Vagina (tissue), 2 donors: Measurements from ENCODE around the gene CCRL2. TPM values are rescaled to one million over a fixed set of nuclear protein-coding genes. Genes with fewer than 3 reads are reported as not detected.
A peak's percentile ranks its signal among the peaks of the same experiment; 100 is the strongest.

ENCODE experiments used
- DNase-seq, 2 donors: peaks; one replicate each; pipeline ENCODE4 v3.0.0-alpha.2; 2017; ENCODE audit errors: extremely low spot score in 2 of 2
- H3K27ac ChIP-seq: fragments of 200-600 bp; sonication (generic); one replicate; pipeline ENCODE4 v1.5.1; 2019
- H3K27me3 ChIP-seq: fragments of 200-600 bp; sonication (generic); one replicate; pipeline ENCODE4 v1.5.1; 2019
- H3K36me3 ChIP-seq, 2 donors: fragments of 200-600 bp; sonication (generic); one replicate each; pipeline ENCODE4 v1.5.1; 2017 to 2019
- H3K4me1 ChIP-seq: fragments of 200-600 bp; sonication (generic); one replicate; pipeline ENCODE4 v1.5.1; 2019
- H3K4me3 ChIP-seq, 2 donors: fragments of 200-600 bp; sonication (generic); 1 replicate in 1 of 2; 2 replicates in 1 of 2; pipeline ENCODE4 v1.5.1; 2016 to 2019
- H3K9me3 ChIP-seq: fragments of 200-600 bp; sonication (generic); one replicate; pipeline ENCODE4 v1.5.1; 2019
- POLR2A ChIP-seq, 2 donors: fragments of 450-650 bp; IDR thresholded peaks; one replicate each; pipeline ENCODE4 v1.6.1; 2017; ENCODE audit warnings: antibody characterized with exemption in 2 of 2, mild to moderate bottlenecking in 2 of 2, moderate library complexity in 2 of 2
- POLR2AphosphoS5 ChIP-seq, 2 donors: sonication (generic); formaldehyde crosslinking; IDR thresholded peaks; one replicate each; pipeline ENCODE4 v1.9.0; 2017; ENCODE audit warnings: antibody characterized with exemption in 2 of 2, mild to moderate bottlenecking in 2 of 2, low read depth in 1 of 2; ENCODE audit not compliant: insufficient read depth in 1 of 2
- intact Hi-C: fragments of 100-400 bp; cut with DNase I; formaldehyde crosslinking; loops from one replicate; pipeline ENCODE4 v1.15.1; 2023
- total RNA-seq: library from RNA; depleted of rRNA; stranded (reverse); fragments of >200 nt; gene quantifications from one replicate; pipeline ENCODE4 v1.2.3, GENCODE V29; 2016
- TF ChIP-seq, protein P1 (sequence below), 3 experiments: fragments of 450-650 bp in 2 of 3; fragments of 200-600 bp in 1 of 3; sonication (generic) in 1 of 3; IDR thresholded peaks; one replicate each; pipeline ENCODE4 v1.5.1; 2017 to 2019; ENCODE audit warnings: antibody characterized with exemption in 3 of 3, mild to moderate bottlenecking in 2 of 3, moderate library complexity in 2 of 3

The CCRL2 gene
- not detected for total RNA-seq

DNA sequence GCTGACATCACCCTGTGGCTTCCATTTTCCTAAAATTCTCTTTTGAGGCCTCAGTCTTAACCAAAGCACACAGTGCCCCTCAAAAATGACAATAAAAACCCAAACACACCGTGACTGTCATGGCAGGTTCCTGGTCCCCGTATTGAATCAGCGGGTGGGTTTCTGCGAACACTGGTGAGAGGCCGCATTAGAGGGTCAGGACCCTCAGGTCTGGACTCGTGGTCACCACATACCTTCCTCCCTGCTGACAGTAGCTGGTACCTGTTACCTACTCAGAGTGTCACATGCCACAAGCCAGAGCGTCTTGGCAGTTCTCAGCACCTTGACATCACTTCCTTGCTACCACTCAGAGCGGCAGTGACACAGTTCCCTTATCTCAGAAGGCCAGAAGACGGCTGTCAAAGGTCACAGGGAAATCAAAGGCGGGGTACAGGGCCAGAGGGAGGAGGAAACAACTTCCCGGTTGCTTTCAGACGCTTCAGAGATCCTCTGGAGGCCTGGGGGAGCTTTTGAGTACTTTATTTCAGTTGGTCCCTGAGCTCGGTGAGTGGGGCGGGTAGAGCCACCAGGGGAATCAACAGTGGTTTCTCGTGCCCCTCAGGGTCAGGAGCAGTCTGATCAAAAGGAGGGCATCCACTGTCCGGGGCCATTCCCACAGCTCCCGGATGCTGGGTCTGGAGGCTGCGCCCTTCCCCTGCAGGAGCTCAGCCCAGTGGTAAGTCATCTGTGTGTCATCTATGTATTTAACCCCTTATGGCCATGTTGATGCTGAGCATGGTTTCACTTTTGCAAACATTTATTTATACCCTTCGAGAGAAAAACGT, at the start of gene CCRL2, which contains the start of gene CCR5AS:
TSS of gene CCRL2 (plus strand) at position 472 of the 824 bp plus-strand sequence. CDS start 821 bp downstream, outside the sequence.
TSS of gene CCR5AS (minus strand) at position 279 of the 824 bp plus-strand sequence.
- Histone ChIP-seq H3K36me3 (no peaks in the 10 kb centered on the region), H3K4me3 (peak within 1 kb of the TSS; percentile 22 to 33), H3K9me3 (no peaks in the 10 kb centered on the region), H3K27ac (peak within 1 kb of the TSS; percentile 83), H3K4me1 (peaks cover 41% of the 10 kb centered on the region), H3K27me3 (no peaks in the 10 kb centered on the region)
- intact Hi-C loops, result no loop called here
- no peak for DNase-seq
- TF ChIP-seq POLR2A (IDR thresholded peaks at IDR 0.05) (no peak), POLR2AphosphoS5 (IDR thresholded peaks at IDR 0.05; ENCODE audit: insufficient read depth in 1 of 2, low read depth in 1 of 2) (peak; percentile 49 to 53)
- TF ChIP-seq, protein P1, sequence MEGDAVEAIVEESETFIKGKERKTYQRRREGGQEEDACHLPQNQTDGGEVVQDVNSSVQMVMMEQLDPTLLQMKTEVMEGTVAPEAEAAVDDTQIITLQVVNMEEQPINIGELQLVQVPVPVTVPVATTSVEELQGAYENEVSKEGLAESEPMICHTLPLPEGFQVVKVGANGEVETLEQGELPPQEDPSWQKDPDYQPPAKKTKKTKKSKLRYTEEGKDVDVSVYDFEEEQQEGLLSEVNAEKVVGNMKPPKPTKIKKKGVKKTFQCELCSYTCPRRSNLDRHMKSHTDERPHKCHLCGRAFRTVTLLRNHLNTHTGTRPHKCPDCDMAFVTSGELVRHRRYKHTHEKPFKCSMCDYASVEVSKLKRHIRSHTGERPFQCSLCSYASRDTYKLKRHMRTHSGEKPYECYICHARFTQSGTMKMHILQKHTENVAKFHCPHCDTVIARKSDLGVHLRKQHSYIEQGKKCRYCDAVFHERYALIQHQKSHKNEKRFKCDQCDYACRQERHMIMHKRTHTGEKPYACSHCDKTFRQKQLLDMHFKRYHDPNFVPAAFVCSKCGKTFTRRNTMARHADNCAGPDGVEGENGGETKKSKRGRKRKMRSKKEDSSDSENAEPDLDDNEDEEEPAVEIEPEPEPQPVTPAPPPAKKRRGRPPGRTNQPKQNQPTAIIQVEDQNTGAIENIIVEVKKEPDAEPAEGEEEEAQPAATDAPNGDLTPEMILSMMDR (IDR thresholded peaks at IDR 0.05), result no peak

DNA sequence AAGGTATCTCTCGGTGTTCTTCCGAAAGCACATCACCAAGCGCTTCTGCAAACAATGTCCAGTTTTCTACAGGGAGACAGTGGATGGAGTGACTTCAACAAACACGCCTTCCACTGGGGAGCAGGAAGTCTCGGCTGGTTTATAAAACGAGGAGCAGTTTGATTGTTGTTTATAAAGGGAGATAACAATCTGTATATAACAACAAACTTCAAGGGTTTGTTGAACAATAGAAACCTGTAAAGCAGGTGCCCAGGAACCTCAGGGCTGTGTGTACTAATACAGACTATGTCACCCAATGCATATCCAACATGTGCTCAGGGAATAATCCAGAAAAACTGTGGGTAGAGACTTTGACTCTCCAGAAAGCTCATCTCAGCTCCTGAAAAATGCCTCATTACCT, 48.6 kb upstream of the CCRL2 start:
- H3K27me3 ChIP-seq, result no peaks in the 10 kb centered on the region
- H3K4me1 ChIP-seq, result peaks cover 5% of the 10 kb centered on the region
- no peak overlapping the region for H3K27ac ChIP-seq
- H3K4me3 ChIP-seq, result no peak overlapping the region
- no peak for DNase-seq
- TF ChIP-seq POLR2A (IDR thresholded peaks at IDR 0.05) (no peak), POLR2AphosphoS5 (IDR thresholded peaks at IDR 0.05; ENCODE audit: insufficient read depth in 1 of 2, low read depth in 1 of 2) (no peak)
- TF ChIP-seq, protein P1 (IDR thresholded peaks at IDR 0.05), result no peak
- intact Hi-C loops, result no loop called here
- H3K36me3 ChIP-seq, result no peaks in the 10 kb centered on the region
- H3K9me3 ChIP-seq, result no peaks in the 10 kb centered on the region

DNA sequence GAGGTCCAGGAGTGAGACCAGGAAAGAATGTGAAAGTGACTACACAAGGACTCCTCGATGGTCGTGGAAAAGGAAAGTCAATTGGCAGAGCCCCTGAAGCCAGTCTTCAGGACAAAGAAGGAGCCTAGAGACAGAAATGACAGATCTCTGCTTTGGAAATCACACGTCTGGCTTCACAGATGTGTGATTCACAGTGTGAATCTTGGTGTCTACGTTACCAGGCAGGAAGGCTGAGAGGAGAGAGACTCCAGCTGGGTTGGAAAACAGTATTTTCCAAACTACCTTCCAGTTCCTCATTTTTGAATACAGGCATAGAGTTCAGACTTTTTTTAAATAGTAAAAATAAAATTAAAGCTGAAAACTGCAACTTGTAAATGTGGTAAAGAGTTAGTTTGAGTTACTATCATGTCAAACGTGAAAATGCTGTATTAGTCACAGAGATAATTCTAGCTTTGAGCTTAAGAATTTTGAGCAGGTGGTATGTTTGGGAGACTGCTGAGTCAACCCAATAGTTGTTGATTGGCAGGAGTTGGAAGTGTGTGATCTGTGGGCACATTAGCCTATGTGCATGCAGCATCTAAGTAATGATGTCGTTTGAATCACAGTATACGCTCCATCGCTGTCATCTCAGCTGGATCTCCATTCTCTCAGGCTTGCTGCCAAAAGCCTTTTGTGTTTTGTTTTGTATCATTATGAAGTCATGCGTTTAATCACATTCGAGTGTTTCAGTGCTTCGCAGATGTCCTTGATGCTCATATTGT, 47.1 kb upstream of the CCRL2 start:
- TF ChIP-seq POLR2AphosphoS5 (IDR thresholded peaks at IDR 0.05; ENCODE audit: insufficient read depth in 1 of 2, low read depth in 1 of 2) (no peak), POLR2A (IDR thresholded peaks at IDR 0.05) (no peak)
- TF ChIP-seq, protein P1 (IDR thresholded peaks at IDR 0.05), result no peak
- no peak for DNase-seq
- intact Hi-C loops, result no loop called here
- Histone ChIP-seq H3K27ac (peak overlapping the region; percentile 2), H3K9me3 (no peaks in the 10 kb centered on the region), H3K4me1 (peaks cover 5% of the 10 kb centered on the region), H3K36me3 (no peaks in the 10 kb centered on the region), H3K4me3 (no peak overlapping the region), H3K27me3 (no peaks in the 10 kb centered on the region)

DNA sequence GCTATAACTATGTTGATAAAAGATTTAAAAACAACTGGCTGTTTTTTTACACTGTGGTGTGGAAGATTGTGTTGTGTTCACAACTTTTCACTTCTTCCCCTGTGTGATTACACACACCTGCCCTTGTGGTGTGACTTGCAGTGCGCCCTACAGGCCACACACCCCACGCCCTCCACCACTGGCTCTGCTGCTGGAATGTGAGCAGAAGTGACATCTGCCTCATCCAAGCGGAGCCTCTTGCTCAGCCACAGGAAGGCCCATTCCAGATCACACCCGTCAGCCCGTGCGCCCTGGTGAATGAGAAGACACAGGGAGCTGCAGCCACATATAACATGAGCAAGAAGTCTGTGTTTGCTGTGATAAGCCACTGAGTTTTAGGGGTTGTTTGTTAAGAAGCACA, 46.2 kb upstream of the CCRL2 start:
- no peak for DNase-seq
- intact Hi-C loops, result no loop called here
- H3K4me1 ChIP-seq, result peaks cover 5% of the 10 kb centered on the region
- TF ChIP-seq, protein P1 (IDR thresholded peaks at IDR 0.05), result no peak
- no peaks in the 10 kb centered on the region for H3K36me3 ChIP-seq
- no peaks in the 10 kb centered on the region for H3K9me3 ChIP-seq
- no peak overlapping the region for H3K27ac ChIP-seq
- H3K27me3 ChIP-seq, result no peaks in the 10 kb centered on the region
- no peak overlapping the region for H3K4me3 ChIP-seq
